GM12892 (cell line): ENCODE results near the gene YARS1.

ENCODE experiments used
- POLR2A ChIP-seq: IDR thresholded peaks from 2 replicates; pipeline ENCODE4 v1.6.1; 2011; ENCODE audit warnings: low read depth, low read length, control low read depth
- POLR2AphosphoS5 ChIP-seq: IDR thresholded peaks from 2 replicates; pipeline ENCODE4 v1.6.1; 2011; ENCODE audit warnings: low read depth, low read length, control low read depth
- TAF1 ChIP-seq: IDR thresholded peaks from 2 replicates; pipeline ENCODE4 v1.6.1; 2011; ENCODE audit warnings: low read depth, mild to moderate bottlenecking, control low read depth, low read length, borderline replicate concordance

DNA sequence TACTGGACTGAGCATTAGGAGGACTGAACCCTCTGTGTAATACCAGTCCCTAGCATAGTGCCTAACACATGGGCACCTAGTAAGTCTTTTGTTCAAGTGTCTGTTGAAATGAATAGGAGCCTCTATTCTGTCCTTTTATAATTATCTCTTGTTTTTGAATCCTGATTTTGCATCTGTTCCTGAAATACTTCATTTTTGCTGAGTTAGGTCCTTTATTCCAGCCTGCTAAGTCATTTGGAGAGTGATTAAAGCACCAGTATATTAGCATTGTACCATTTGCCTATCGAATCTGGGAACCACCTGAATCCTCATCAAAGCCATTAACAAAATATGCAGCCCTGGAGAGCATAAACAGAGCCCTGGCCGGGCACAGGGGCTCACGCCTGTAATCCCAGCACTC, 32.3 kb downstream of the YARS1 start:
- TF ChIP-seq POLR2AphosphoS5: no peak
- TF ChIP-seq POLR2A: no peak
- TF ChIP-seq TAF1: no peak
